H1 (cell line): Measurements from ENCODE around the gene SYT17.

Experiments used
- CHD1 ChIP-seq: IDR thresholded peaks from 2 replicates; pipeline ENCODE4 v1.6.1; 2012; ENCODE audit warnings: low read depth, low read length, improper control_type of control experiment
- CHD2 ChIP-seq: IDR thresholded peaks from 2 replicates; pipeline ENCODE4 v1.6.1; 2012; ENCODE audit warnings: low read length, improper control_type of control experiment
- CTCF ChIP-seq, 3 experiments: IDR thresholded peaks; 1 replicate in 2 of 3; 2 replicates in 1 of 3; pipeline versions ENCODE4 v1.5.1 to v1.6.1; 2011; ENCODE audit warnings: low read length in 3 of 3, mild to moderate bottlenecking in 3 of 3, inconsistent platforms in 2 of 3, low read depth in 1 of 3, moderate library complexity in 1 of 3; ENCODE audit not compliant: insufficient read depth in 1 of 3; ENCODE audit errors: control extremely low read depth in 1 of 3
- HDAC2 ChIP-seq, 2 experiments: fragments of 300-600 bp in 1 of 2; sonication (generic) in 1 of 2; IDR thresholded peaks; 2 replicates each; pipeline ENCODE4 v1.6.1; 2011 to 2012; ENCODE audit warnings: low read depth in 2 of 2, low read length in 2 of 2, mild to moderate bottlenecking in 2 of 2, moderate library complexity in 2 of 2, borderline replicate concordance in 1 of 2, inconsistent platforms in 1 of 2
- HDAC6 ChIP-seq: IDR thresholded peaks from one replicate; pipeline ENCODE4 v1.7.1; 2012; ENCODE audit warnings: low read depth, mild to moderate bottlenecking, inconsistent platforms, low read length, moderate library complexity
- JUND ChIP-seq: IDR thresholded peaks from 2 replicates; pipeline ENCODE4 v1.6.1; 2011; ENCODE audit warnings: mild to moderate bottlenecking, improper control_type of control experiment, low read length
- POLR2A ChIP-seq, 2 experiments: IDR thresholded peaks; 1 replicate in 1 of 2; 2 replicates in 1 of 2; pipeline ENCODE4 v1.6.1; 2011; ENCODE audit warnings: low read depth in 2 of 2, low read length in 2 of 2, mild to moderate bottlenecking in 2 of 2; ENCODE audit errors: control extremely low read depth in 1 of 2
- POLR2AphosphoS5 ChIP-seq: IDR thresholded peaks from 2 replicates; pipeline ENCODE4 v1.6.1; 2011; ENCODE audit warnings: low read depth, low read length
- SIN3A ChIP-seq, 2 experiments: IDR thresholded peaks in 1 of 2; conservative IDR thresholded peaks in 1 of 2; 2 replicates each; pipeline ENCODE4 v1.6.1; 2011 to 2012; ENCODE audit warnings: low read length in 2 of 2, improper control_type of control experiment in 1 of 2, low read depth in 1 of 2, mild to moderate bottlenecking in 1 of 2
- SIRT6 ChIP-seq: IDR thresholded peaks from one replicate; pipeline ENCODE4 v1.7.1; 2012; ENCODE audit warnings: low read length, inconsistent platforms
- SP4 ChIP-seq: IDR thresholded peaks from 2 replicates; pipeline ENCODE4 v1.6.1; 2012; ENCODE audit warnings: low read length, inconsistent platforms
- TEAD4 ChIP-seq: IDR thresholded peaks from 2 replicates; pipeline ENCODE4 v1.6.1; 2012; ENCODE audit warnings: low read depth, low read length, inconsistent platforms, mixed read lengths
- ZNF274 ChIP-seq: IDR thresholded peaks from 2 replicates; pipeline ENCODE4 v1.7.0; 2012; ENCODE audit warnings: low read length, borderline replicate concordance; ENCODE audit errors: extremely low read depth

GRCh38 chr16:19309178-19309577, 141.1 kb downstream of the SYT17 start:
- TF ChIP-seq CTCF (IDR thresholded peaks at IDR 0.05; ENCODE audit: control extremely low read depth in 1 of 3, insufficient read depth in 1 of 3, low read depth in 1 of 3, low read length in 3 of 3) = no peak
- no peak for TF ChIP-seq SIN3A (conservative IDR thresholded peaks at IDR 0.05 in 1 of 2, IDR thresholded peaks at IDR 0.05 in 1 of 2; ENCODE audit: low read depth in 1 of 2, low read length in 2 of 2)
- no peak for TF ChIP-seq ZNF274
- TF ChIP-seq POLR2A (IDR thresholded peaks at IDR 0.05; ENCODE audit: control extremely low read depth in 1 of 2, low read depth in 2 of 2, low read length in 2 of 2) = no peak
- no peak for TF ChIP-seq TEAD4
- no peak for TF ChIP-seq HDAC6
- TF ChIP-seq SP4 = no peak
- TF ChIP-seq SIRT6 = no peak
- no peak for TF ChIP-seq POLR2AphosphoS5
- no peak for TF ChIP-seq CHD1
- no peak for TF ChIP-seq JUND
- TF ChIP-seq CHD2 = no peak
- TF ChIP-seq HDAC2 (IDR thresholded peaks at IDR 0.05; ENCODE audit: borderline replicate concordance in 1 of 2, low read depth in 2 of 2, low read length in 2 of 2) = no peak
